Activated T-helper 1 cell treated with anti-CD3 and anti-CD28 coated beads, Interleukin-2, amount 50 U/mL, for 16 hours (primary cell): Measurements from ENCODE around the gene TH.
"Not testable (repeated sequence)": the region's sequence is repeated elsewhere in the genome, so short reads cannot be mapped to it uniquely, and the experiment has no call there.

ENCODE experiments used
- DNase-seq, 2 donors: peaks; one replicate each; pipeline ENCODE4 v3.0.0-alpha.2; 2020; ENCODE audit warnings: low read depth in 1 of 2, low spot score in 1 of 2

Gene TH

DNA sequence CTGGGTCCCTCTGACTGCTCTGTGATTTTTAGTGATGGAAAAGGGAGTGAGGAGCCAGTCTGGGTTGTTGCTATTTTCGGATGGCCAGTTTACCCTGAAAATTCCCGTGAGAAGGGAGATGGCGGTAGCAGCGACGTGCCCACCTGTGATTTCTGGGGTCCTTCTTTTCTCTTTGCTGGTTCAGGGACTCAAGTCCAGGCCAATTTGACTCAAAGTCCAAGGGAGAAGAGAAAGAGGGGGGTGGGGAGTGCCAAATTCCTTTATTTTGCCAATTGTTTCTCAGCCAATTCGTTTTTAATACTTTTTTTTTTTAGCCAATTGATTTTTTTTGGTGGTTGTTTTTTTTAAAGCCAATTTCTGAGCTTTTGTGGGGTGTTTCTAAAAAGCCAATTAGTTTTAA, 39.4 kb downstream of the TH start:
- no peak for DNase-seq

DNA sequence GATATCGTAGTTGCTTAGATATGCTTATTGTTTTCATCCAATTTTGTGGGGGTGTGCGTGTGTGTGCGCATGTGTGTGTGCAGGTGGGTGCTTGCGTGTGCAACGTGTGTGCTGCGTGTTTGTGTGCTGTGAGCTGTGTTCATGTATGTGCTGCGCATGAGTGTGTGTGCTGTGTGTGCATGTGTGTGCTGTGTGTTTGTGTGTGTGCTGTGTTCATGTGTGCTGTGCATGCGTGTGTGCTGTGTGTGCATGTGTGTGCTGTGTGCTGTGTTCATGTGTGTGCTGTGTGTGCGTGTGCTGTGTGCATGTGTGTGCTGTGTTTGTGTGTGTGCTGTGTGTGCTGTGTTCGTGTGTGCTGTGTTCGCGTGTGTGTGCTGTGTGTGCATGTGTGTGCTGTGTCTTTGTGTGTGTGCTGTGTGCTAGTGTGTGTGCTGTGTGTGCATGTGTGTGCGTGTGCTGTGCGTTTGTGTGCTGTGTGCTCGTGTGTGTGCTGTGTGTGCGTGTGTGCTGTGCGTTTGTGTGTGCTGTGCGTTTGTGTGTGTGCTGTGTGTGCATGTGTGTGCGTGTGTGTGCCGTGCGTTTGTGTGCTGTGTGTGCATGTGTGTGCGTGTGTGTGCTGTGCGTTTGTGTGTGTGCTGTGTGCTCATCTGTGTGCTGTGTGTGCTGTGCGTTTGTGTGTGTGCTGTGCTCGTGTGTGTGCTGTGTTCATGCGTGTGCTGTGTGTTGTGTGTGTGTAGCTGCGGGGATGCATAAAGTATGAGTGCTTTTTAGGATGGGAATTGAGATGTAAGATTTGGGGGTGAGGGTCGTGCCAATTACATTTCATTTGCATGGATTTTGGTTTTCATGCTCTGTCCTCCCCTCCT, 40.0 kb downstream of the TH start:
- DNase-seq = no peak

DNA sequence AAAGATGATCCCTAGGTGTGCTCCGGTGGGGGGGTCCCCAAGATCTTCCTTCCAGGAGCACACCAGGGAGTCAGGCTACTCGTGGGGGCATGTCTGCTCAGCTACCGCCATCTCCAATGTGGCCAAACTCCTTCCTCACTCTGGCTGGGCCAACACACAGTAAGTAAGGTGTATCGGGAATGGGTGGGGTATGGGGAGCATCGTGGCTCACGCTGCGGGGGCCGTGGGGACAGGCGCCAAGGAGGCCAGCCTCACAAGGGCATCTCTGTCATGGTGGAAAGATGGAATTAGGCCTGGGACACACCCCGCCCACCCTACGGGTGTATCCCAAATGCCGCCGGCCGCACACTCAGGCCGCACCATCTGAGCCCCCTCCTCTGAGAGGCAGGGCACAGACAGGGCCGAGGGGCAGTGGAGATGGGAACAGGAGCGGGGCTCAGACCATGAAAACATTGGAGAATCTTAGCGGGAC, 40.7 kb downstream of the TH start:
- DNase-seq = no peak

DNA sequence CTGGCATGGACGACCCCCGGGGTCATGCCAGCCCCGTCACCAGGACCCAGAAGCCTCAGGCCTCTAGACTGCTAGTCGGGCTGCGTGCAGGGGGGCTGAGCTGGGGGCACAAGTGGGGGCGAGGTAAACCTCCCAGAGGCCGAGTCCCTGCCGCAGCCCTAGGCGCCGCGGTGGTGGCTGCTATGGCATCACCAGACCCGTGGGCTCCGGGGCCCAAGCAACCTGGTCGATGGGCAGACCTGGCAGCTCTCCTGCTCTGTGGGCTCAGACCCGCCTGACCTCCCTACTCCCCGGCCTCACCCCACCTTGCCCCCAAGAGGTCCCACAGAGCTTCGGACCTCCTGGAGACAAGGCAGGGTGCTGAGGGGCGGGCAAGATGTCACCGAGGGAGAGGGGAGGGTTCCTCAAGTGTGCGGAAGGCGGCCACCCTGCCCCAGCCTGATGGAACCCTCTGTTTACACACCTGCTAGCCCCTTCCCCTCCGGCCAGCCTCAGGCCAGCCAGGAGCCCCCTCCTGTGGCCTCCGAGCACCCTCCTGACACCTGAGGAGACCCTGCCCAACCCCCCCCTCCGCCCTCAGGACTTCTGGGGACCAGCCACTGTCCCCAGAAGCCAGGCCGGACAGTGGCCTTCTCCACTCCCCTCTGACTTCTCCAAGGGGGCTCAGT, 41.8 kb downstream of the TH start:
- no peak for DNase-seq

DNA sequence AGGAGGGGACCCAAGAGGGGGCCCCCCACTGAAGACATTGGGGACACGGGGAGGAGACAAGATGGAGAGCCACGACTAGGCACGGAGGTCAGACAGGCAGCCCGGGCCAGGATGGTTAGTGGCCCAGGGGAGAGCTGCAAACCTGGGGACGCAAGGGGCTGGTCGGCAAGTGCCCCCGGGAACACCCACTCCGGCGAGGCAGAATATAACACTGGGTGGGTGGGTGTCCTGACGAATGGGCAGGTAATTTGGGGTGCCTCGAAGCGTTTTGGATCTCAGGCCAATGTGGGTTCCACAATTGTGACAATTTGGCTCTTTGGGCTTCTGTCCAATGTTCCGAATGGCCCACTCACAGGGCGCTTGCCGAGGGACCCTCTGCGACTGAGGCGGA, 42.3 kb downstream of the TH start:
- DNase-seq = no peak

DNA sequence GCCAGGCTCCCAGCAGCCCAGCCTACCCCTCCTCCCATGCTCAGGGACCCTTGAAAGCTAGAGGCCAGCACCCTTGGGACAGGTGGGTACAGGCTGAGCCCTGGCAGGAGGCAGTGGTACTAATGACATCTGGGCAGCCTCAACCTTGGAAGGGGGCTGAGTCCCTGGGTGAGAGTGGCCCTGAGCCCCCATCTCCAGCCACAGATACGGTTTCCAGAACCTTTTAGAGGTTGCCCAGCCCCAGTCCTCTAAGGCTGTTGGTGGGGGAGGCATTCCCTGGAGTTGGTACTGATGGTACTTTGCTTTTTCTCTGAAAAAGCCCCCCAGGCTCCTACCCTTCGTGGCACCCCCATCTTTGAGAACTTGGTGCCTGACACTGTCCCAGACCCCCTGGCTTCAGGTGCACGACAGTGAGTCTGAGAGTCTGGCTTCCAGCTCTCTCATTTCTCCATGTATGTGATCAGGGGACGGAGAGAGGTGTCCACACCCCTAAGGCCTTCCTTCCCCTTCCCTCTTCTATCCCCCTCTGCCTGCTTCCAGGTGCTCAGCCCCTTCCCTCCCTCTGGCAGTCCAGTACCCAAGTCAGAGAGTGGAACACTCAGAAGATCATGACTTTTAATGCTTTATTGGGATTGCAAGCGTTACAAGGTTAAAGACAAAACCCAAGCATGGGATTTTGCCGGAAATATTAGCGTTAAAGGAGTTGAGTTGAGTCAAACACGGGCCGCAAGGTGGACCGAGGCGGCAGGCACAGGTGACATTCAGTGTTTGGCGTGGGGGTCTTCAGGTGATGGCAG, 42.9 kb downstream of the TH start:
- no peak for DNase-seq

DNA sequence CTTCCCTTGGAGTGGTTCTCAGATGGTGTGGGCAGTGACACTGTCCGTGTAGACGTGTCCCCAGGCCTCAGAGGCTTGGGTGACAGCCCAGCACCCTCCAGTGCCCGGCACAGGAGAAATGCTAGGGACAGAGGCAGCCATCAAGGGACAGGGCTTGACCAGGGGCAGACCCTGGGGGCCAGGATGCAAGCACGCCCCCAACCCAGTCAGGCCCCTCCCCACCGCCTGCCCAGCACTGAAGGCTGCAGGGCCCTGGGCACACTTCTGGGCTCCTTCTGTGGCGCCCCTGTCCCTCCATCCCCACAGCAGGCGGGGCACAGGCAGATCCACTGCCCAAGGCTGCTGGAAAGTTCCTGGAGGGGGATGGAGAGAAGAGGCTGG, 43.5 kb downstream of the TH start:
- no peak for DNase-seq

DNA sequence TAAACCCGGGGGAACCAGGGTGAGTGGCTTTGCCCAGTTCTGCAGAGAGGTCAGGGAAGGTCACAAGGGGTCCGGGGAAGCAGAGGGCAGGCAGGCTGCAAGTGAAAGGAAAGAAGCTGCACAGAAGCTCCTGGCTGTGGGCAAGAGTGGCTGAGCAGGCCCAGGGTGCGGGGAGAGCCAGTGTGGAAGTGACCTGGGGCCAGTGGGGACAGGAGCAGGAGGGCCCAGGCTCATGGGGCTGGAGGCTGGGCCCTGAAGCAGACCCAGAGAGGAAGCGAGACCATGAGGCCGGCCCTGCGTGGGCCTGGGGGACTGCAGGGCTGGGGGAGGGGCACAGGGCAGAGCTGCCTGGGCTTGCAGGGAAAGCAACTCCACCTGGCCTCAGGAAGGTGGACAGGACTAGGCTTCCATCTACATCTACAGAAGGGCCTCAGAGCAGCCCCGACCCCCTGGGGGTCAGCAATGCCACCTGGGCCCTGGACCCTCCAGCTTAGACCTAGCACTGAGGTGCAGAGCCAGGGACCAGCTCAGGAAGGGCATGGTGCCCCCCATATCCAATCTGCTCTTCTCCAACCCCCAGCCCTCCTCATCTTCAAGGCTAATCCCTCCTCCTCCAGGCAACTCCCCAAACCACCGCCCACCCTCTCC, 44.0 kb downstream of the TH start:
- no peak for DNase-seq

DNA sequence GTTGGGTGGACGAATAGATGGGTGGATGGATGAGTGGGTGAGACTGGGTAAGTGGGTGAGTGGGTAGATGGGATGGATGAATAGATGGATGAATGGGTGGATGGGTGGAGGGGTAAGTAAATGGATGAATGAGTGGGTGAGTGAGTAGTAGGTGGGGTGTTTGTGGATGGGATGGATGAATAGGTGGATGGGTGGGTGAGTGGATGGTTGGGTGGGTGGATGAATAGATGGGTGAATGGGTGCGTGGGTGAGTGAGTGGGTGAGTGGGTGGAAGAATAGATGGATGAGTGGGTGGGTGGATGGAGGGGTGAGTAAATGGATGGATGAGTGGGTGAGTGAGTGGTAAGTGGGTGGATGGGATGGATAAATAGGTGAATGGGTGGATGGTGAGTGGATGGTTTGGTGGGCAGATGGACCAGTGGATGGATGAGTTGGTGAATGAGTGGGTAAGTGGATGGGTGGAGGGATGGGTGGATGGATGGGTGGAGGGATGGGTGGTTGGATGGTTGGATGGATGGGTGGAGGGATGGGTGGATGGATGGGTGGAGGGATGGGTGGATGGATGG, 45.0 kb downstream of the TH start:
- no peak for DNase-seq

DNA sequence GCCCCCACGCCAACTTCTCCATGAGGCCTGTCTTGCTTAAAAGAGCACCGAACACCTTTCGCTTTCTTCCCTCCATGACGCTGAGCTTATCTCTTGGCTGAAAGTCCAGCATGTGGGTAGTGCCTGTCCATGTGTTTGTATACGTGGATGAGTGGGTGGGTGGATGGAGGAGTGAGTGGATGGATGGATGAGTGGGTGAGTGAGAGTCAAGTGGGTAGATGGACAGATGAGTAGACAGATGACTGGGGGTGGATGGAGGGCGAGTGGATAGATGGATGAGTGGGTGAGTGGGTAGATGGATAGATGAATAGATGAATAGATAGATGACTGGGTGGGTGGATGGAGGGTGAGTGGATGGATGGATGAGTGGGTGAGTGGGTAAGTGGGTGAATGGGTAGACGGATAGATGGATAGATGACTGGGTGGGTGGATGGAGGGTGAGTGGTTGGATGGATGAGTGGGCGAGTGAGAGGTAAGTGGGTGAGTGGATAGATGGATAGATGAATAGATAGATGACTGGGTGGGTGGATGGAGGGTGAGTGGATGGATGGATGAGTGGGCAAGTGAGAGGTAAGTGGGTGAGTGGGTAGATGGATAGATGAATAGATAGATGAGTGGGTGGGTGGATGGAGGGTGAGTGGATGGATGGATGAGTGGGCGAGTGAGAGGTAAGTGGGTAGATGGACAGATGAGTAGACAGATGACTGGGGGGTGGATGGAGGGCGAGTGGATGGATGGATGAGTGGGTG, 46.7 kb downstream of the TH start:
- DNase-seq = not testable (repeated sequence)

DNA sequence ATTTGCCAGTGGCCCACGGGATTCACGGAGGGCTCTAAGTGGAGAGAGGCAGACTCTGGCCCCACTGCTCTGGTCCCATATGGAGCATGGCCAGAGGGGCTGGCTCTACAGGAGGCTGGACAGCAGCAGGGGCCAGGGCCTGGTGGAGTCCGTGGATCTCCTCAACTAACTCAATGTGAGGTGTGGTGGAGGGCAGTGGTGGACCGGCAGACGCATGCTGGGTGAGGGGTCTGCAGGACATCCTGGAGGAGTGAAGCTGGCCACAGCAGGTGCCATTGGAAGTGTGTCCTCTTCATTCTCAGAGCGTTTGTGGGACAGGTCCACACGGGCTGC, 48.0 kb downstream of the TH start:
- DNase-seq = no peak

DNA sequence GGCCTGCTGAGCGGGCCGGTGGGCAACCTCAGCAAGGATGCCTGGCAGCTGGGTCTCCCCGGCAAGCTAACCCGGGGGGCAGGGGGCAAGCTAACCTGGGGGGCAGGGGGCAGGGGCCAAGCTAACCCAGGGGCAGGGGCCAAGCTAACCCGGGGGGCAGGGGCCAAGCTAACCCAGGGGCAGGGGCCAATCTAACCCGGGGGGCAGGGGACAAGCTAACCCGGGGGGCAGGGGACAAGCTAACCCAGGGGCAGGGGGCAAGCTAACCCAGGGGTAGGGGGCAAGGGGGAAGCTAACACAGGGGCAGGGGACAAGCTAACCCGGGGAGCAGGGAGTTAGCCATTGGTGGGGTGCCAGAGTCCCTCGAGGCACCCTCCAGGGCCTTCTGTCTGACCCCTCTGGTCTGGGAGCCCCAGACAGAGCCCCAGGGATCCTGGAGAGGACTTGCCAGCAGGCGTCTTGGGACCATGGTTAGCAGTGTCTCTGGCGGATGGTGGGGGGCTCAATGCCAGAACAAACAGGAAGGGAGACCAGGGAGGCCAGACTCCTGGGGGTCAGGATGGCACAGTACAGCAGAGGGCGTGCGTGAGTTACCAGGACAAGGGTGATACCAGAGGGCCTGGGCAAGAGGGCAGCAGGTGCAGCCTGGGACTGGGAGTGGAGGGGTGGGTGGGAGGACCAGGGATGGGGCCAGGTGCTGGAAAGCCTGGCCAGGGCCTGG, 48.5 kb downstream of the TH start:
- no peak for DNase-seq

DNA sequence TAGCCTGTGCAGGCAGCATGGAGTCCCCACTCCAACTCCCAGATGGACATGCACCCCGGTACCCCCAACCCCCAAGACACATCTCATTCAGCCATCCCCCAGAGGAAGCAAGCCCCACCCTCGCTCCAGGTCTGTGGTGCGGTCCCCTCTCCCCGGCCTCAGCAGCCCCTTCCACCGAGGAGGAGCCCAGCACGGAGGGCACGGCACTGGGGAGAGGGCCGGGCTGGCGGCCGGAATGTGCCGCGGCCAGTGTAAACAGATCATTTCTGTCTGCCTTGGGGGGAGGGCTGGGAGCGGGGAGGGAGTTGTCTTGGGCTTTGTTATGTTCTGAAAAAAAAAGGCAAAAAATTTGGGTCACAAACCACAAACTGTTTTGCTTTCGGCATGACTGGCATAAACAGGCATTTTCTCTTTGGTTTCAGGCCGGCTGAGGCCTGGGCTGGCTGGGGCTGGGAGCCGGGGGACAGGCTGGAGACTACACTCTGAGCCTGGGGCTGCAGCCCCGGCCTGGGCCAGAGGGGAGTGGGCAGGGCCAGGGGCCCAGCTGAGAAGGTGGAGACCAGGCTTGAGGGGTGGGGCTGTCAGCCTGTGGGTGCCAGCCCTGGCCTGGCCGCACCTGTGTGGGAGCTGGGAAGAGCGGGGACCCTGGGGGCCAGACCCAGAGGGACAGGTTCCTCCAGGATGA, 49.3 kb downstream of the TH start:
- DNase-seq = no peak

DNA sequence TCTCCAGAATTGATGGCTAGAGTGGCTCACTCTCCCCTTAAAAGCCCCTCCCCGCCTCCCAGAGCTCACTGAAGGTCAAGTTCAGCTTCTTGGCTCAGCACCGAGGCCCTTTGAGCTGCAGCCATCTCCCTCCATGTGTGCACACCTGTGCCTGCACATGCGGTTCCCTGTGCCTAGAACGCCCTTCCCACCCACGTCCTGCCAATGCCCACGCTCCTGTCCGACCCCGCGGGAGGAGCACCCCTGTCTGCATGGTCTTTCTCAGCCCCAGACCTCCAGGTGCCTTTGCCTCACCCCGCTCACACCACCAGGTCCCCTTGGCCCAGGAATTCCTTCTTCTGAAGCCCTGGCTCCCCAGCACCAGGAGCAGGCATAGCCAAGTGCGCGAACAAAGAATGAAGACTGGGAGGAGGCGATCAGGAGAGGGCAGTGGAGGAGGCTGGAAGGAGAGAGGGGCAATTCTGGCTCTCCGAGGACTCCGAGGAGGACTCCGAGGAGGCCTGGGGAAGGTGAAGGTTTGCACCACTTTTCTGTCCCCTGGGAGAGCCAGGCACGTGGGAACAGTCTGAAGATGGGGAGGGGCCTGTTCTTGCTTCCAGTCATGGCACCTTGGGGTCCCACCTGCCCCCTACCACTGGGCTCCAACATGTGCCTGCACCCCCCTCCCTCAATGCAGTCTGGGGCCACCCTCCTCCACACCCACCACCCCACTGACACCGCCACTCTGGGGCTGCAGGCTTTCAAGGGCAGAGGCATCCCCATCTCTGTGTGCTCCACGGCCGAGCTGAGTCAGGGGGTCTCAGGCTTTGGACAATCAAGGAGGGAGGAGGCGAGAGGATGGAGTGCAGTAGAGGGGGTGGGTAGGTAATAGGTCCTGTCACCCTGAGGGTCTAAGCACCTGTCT, 50.1 kb downstream of the TH start:
- DNase-seq = no peak

DNA sequence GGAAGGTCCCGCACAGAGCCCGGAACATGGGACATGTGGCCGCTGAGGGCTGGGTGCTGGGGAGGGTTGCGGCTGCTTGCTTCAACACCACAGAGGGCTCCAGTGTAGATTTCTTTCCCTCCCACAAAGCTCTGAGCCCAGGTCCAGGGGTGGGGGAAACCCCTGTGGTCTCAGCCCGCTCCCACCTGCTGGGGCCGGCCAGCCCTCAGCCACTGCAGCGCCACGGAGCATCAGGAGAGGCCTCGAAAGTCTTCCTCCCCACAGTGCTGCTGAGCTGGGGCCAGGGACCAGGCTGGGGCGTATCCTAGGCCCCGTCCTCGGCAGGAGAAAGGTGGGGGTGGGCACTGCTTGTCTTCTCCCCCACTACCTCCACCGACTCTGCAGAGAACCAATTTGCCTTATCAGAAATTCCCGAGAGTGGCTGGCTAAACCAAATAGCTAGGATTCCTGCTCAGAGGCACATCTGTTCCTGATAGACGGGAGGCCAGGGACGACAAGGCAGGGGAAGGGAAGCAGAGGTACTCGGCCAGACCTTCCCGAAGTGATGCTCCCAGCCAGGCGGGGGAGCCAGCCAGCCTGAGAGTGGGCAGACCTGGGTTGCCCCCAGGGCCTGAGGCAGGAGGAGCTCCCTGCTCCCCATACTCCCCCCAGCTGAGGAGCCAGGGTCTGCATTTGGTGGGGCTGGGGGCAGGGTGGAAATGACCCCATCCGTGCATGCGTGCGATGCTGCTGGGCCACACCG, 51.1 kb downstream of the TH start:
- no peak for DNase-seq

DNA sequence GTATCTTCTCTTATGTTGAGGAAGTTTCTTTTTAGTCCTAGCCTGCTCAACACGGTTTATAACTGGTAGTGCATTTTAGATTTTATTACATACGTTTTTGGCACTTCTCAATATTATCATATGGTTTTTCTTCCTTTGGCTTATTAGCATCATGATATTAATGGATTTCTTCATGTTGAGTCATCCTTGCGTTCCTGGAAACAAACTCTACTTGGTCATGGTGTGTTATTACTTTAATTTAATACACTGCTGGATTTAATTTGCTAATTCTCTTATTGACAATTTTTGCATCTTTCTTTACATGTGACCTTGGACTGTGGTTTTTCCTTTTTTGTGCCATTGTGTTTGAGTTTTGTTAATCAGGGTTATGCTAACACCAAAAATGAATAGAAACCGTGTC, 52.9 kb downstream of the TH start:
- no peak for DNase-seq

DNA sequence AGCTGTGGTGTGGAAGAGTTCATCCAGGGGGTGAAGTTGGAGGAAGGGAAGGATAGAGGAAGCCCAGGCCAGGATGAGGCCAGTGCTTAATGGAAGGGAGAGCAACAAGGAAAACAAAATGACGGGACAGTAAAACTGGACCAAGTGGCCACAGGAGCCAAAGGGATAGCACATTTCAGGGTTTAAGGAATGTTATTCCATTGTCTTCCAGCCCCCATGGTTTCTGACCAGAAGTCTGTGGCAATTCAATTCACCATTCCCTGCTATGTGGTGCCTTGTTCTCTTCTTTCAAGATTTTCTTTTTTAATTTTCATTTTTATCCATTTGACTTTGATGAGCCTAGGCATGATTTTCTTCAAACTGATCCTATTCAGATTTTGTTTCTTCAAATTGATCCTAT, 54.9 kb downstream of the TH start:
- no peak for DNase-seq

DNA sequence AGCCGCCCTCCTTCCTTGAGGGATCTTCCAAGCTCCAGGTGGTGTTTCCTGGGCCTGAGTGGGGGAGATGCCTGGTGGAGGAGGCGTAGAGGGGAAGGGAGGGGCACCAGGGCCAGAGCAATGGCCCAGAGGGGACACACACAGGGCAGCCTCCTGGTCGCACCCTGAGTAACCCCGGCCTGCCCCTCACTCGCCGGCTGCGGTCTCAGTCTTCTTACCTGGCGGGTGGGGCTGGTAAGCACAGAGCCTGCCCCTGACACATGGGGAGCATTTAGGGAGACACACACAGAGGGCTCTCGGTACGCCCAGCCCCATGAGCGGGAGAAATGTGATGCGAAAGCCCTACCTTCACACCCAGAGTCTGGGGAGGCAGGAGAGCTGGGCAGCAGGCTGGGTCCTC, 56.3 kb downstream of the TH start:
- no peak for DNase-seq
